Measurements from ENCODE around the gene CLEC4G. TPM values are rescaled to one million over a fixed set of nuclear protein-coding genes. Genes with fewer than 3 reads are reported as not detected.
A peak's percentile ranks its signal among the peaks of the same experiment; 100 is the strongest.

Gene CLEC4G
- polyA plus RNA-seq, 10 donors = 0.17 to 0.29 (median 0.24) TPM; not detected in 6

GRCh38 chr19:7729831-7730285 is 2.1 kb downstream of the CLEC4G start:
- no peak for DNase-seq

GRCh38 chr19:7729211-7729610 is 2.7 kb downstream of the CLEC4G start:
- no peak for DNase-seq

- DNase-seq = no peak
Measured at GRCh38 chr19:7725791-7726190, 6.1 kb downstream of the CLEC4G start.

- no peak for DNase-seq
Measured at GRCh38 chr19:7722231-7722651, 9.7 kb downstream of the CLEC4G start.

GRCh38 chr19:7720351-7720750 is 11.6 kb downstream of the CLEC4G start:
- DNase-seq = no peak

- no peak for DNase-seq
Measured at GRCh38 chr19:7718668-7719067, 13.2 kb downstream of the CLEC4G start.

GRCh38 chr19:7716762-7717161 is 15.1 kb downstream of the CLEC4G start:
- no peak for DNase-seq

- no peak for DNase-seq
Measured at GRCh38 chr19:7715671-7716070, 16.2 kb downstream of the CLEC4G start.

- DNase-seq = no peak
Measured at GRCh38 chr19:7710616-7711015, 21.3 kb downstream of the CLEC4G start.

- no peak for DNase-seq
Measured at GRCh38 chr19:7709932-7710460, 21.9 kb downstream of the CLEC4G start.

- DNase-seq = peak in 1 of 3 donors; percentile 22
Measured at GRCh38 chr19:7706955-7707456, 24.9 kb downstream of the CLEC4G start.

- DNase-seq = no peak
Measured at GRCh38 chr19:7706188-7706954, 25.5 kb downstream of the CLEC4G start.

- DNase-seq = peak in 2 of 3 donors; percentile 22 to 51
Measured at GRCh38 chr19:7705387-7706187, 26.3 kb downstream of the CLEC4G start.

- no peak for DNase-seq
Measured at GRCh38 chr19:7704280-7705060, 27.4 kb downstream of the CLEC4G start.

- no peak for DNase-seq
Measured at GRCh38 chr19:7703332-7703731, 28.6 kb downstream of the CLEC4G start.

- no peak for DNase-seq
Measured at GRCh38 chr19:7701654-7702457, 30.1 kb downstream of the CLEC4G start, which contains the start of gene FCER2. Gene FCER2, minus strand, starts transcription at chr19:7702131. Its CDS starts 2,371 bp downstream, at chr19:7699760.

- DNase-seq = no peak
Measured at GRCh38 chr19:7701049-7701653, 30.8 kb downstream of the CLEC4G start.

GRCh38 chr19:7699417-7700401 is 32.2 kb downstream of the CLEC4G start:
- DNase-seq = no peak

GRCh38 chr19:7699003-7699402 is 32.9 kb downstream of the CLEC4G start:
- DNase-seq = no peak

Measured in muscle of back (tissue), 11 donors.